ENCODE measurements around the gene AKT3. TPM values are rescaled to one million over a fixed set of nuclear protein-coding genes. Genes with fewer than 3 reads are reported as not detected.
A peak's percentile ranks its signal among the peaks of the same experiment; 100 is the strongest.
"Not testable (repeated sequence)": the region's sequence is repeated elsewhere in the genome, so short reads cannot be mapped to it uniquely, and the experiment has no call there.

AKT3 gene
- total RNA-seq, 1 experiment from 2014 or later, result 31.3 TPM

GRCh38 chr1:243796016-243796415 lies 54.0 kb downstream of the AKT3 start:
- in situ Hi-C loops (cut with HindIII; ENCODE audit: low pct_unique_long_range_greater_than_20kb, low sequenced_read_pairs), result no loop called here
- DNase-seq (ENCODE audit: low read depth), result no peak

DNA sequence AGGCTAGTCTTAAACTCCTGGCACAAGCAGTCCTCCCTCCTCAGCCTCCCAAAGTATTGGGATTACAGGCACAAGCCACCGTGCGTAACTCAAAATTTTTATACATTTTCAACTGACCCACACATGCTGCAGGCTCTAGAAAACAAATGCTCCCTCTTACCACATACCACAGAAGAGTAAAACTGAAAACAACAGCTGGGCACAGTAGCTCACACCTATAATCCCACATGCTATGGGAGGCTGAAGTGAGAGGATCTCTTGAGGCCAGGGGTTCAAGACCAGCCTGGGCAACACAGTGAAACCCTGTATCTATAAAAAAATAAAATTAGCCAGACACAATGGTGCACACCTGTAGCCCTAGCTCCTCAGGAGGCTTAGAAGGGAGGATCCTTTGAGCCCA lies 56.7 kb downstream of the AKT3 start:
- DNase-seq (ENCODE audit: low read depth), result no peak
- in situ Hi-C loops (cut with HindIII; ENCODE audit: low pct_unique_long_range_greater_than_20kb, low sequenced_read_pairs), result no loop called here

GRCh38 chr1:243792891-243793290 lies 57.2 kb downstream of the AKT3 start:
- in situ Hi-C loops (cut with HindIII; ENCODE audit: low pct_unique_long_range_greater_than_20kb, low sequenced_read_pairs), result no loop called here
- DNase-seq (ENCODE audit: low read depth), result no peak

DNA sequence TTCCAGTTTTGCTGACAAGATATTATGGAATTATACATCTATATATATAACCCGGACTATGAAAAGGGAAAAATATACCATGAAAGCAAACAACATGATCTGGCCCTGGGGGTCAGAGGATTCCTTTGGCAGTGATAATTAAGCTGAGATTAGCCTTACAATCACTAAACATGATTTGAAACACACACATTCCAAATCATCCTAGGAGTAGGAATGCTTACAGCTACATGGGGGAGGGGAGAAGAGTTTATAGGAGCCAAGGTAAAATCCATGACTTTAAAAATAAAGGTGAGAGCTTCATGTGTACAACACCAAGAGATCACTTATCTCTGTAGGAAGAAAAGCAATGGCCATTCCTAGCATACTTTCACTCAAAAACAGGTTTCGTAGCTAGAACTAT lies 57.6 kb downstream of the AKT3 start:
- in situ Hi-C loops (cut with HindIII; ENCODE audit: low pct_unique_long_range_greater_than_20kb, low sequenced_read_pairs), result no loop called here

GRCh38 chr1:243791586-243792267 lies 58.3 kb downstream of the AKT3 start:
- no peak for DNase-seq (ENCODE audit: low read depth)
- in situ Hi-C loops (cut with HindIII; ENCODE audit: low pct_unique_long_range_greater_than_20kb, low sequenced_read_pairs), result no loop called here

More for the DNA sequence above, 57.6 kb downstream of the AKT3 start:
- DNase-seq (ENCODE audit: low read depth), result no peak

DNA sequence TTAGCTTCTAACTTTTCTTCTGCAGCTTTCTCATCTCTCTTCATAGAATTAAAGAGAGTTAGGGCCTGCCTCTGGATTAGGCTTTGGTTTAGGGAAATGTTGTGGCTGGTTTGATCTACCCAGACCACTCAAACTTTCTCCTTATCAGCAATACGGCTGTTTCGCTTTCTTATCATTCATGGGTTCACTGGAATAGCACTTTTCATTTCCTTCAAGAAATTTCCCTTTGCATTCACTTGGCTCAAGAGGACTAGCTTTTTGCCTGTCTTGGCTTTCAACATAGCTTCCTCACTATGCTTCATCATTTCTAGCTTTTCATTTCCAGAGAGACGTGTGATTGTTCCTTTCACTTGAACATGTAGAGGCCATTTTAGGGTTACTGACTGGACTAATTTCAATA lies 59.6 kb downstream of the AKT3 start:
- DNase-seq (ENCODE audit: low read depth), result no peak
- in situ Hi-C loops (cut with HindIII; ENCODE audit: low pct_unique_long_range_greater_than_20kb, low sequenced_read_pairs), result no loop called here

DNA sequence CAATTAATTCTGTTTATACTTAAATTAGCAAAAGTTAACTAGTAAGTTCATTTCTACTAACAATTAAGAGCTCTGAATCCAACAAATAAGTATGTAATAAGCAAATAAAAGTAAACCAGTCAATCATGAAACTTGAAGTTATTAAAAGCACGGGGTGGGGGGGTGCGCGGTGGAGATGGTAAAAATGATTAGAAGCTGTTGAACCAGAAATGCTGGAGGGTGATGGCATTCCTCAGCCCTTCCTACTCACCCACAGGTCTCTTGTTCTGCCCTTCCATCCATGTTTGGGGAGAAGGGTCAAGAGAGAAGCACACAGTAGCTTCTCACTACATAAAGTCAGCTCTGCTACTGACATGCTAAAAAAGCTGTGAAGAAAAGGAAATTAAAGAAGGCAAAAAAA lies 63.5 kb downstream of the AKT3 start:
- in situ Hi-C loops (cut with HindIII; ENCODE audit: low pct_unique_long_range_greater_than_20kb, low sequenced_read_pairs), result no loop called here
- no peak for DNase-seq (ENCODE audit: low read depth)

DNA sequence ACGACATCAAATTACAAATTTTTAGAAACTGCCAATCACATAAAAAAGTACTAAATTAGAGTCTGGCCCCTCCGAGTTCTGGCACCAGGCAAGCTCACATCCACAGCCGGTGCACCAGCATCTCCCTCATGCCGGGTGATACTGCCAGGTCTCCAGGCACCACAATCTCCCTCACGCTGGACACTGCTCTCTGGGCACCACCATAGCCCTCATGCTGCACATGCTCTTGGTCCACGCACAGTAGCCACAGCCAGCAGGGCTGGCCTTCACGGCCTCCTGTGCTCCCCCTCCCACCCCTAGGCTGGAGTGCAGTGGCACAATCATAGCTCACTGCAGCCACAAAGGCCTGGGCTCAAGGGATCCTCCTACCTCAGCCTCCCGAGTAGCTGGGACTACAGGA lies 65.5 kb downstream of the AKT3 start:
- in situ Hi-C loops (cut with HindIII; ENCODE audit: low pct_unique_long_range_greater_than_20kb, low sequenced_read_pairs), result no loop called here

GRCh38 chr1:243783714-243784113 lies 66.3 kb downstream of the AKT3 start:
- DNase-seq (ENCODE audit: low read depth), result no peak
- in situ Hi-C loops (cut with HindIII; ENCODE audit: low pct_unique_long_range_greater_than_20kb, low sequenced_read_pairs), result no loop called here

More for the DNA sequence above, 65.5 kb downstream of the AKT3 start:
- no peak for DNase-seq (ENCODE audit: low read depth)

GRCh38 chr1:243772361-243773050 lies 77.5 kb downstream of the AKT3 start:
- in situ Hi-C loops (cut with HindIII; ENCODE audit: low pct_unique_long_range_greater_than_20kb, low sequenced_read_pairs); DNase-seq (ENCODE audit: low read depth): not testable (repeated sequence)

- in situ Hi-C loops (cut with HindIII; ENCODE audit: low pct_unique_long_range_greater_than_20kb, low sequenced_read_pairs), result no loop called here
- DNase-seq (ENCODE audit: low read depth), result no peak
Measured at GRCh38 chr1:243770860-243771259, 79.2 kb downstream of the AKT3 start.

DNA sequence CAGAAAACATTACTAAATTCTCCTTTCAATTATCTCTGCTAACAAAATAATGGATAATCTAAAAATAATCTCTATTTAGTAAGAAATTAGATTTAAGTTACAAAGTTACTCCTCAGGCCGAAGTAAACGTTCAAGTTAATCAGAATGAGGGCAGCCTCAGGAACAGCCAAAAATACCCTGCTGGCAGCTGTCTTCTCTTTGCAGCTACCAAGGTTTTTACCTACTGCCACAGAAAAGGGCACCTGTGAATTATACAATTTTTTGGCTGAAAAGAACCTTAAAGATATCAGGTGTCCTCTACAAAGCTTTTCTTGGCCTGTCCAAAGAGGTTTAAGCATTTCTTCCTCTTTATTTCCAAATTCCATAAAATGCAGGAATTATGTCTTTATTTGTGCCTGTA lies 84.4 kb downstream of the AKT3 start:
- no peak for DNase-seq (ENCODE audit: low read depth)
- in situ Hi-C loops (cut with HindIII; ENCODE audit: low pct_unique_long_range_greater_than_20kb, low sequenced_read_pairs), result no loop called here

DNA sequence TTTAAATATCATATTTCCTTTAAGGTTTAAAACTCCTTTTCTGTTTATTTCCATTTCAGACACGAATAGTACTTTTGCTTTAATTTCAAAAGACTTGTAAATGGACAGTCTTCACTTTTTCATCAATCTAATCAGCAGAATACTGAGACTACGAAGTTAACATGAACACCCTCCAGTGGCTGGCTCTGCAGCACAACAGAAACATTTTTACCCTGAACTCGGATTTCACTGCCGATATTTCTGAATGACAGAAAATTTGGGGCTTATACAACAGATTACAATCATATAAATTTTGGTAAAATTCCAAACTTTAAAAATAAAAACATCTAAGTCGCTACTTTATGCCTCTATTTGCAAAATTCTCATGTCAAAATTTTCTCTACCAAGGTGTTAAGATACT lies 86.2 kb downstream of the AKT3 start:
- no peak for DNase-seq (ENCODE audit: low read depth)
- in situ Hi-C loops (cut with HindIII; ENCODE audit: low pct_unique_long_range_greater_than_20kb, low sequenced_read_pairs), result no loop called here

- no peak for DNase-seq (ENCODE audit: low read depth)
- in situ Hi-C loops (cut with HindIII; ENCODE audit: low pct_unique_long_range_greater_than_20kb, low sequenced_read_pairs), result no loop called here
Measured at GRCh38 chr1:243758647-243759046, 91.4 kb downstream of the AKT3 start.

- in situ Hi-C loops (cut with HindIII; ENCODE audit: low pct_unique_long_range_greater_than_20kb, low sequenced_read_pairs), result no loop called here
- DNase-seq (ENCODE audit: low read depth), result no peak
Measured at GRCh38 chr1:243756529-243756928, 93.5 kb downstream of the AKT3 start.

DNA sequence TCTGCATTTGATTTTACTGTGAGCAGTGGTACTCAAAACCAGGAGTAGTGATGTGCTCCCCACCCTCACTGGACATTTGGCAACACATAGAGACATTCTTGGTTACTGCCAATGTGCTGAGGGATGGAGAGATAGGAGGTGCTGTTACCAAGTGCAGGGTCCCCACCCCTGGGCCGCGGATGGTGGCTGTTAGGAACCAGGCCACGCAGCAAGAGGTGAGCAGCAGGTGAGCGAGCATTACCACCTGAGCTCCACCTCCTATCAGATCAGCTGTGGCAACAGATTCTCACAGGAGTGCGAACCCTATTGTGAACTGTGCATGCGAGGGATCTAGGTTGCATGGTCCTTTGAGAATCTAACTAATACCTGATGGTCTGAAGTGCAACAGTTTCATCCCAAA lies 95.7 kb downstream of the AKT3 start:
- in situ Hi-C loops (cut with HindIII; ENCODE audit: low pct_unique_long_range_greater_than_20kb, low sequenced_read_pairs), result no loop called here

GRCh38 chr1:243751506-243751905 lies 98.5 kb downstream of the AKT3 start:
- no peak for DNase-seq (ENCODE audit: low read depth)
- in situ Hi-C loops (cut with HindIII; ENCODE audit: low pct_unique_long_range_greater_than_20kb, low sequenced_read_pairs), result no loop called here

More for the DNA sequence above, 95.7 kb downstream of the AKT3 start:
- no peak for DNase-seq (ENCODE audit: low read depth)

GRCh38 chr1:243748706-243749283 lies 101.2 kb downstream of the AKT3 start:
- DNase-seq (ENCODE audit: low read depth), result peak; percentile 28
- in situ Hi-C loops (cut with HindIII; ENCODE audit: low pct_unique_long_range_greater_than_20kb, low sequenced_read_pairs), result no loop called here

- in situ Hi-C loops (cut with HindIII; ENCODE audit: low pct_unique_long_range_greater_than_20kb, low sequenced_read_pairs), result no loop called here
- DNase-seq (ENCODE audit: low read depth), result no peak
Measured at GRCh38 chr1:243748227-243748626, 101.8 kb downstream of the AKT3 start.

DNA sequence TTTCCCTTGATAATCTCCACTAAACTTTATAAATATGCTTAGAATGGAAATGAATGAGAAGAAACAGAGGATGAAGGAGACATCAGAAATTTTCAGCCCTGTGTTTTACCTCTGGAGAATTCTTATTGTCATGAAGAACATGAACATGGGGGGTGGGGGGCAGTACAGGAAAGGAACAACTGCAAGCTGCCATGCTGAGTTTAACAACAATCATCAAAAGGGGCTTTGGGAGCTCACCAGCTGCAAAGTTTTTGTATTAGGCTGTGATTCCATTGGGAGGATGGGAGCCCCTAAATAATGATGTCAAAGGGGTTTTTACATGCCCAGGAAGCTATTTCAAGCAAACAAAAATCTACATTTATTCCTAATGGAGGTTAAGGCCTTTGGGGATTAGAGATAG lies 103.3 kb downstream of the AKT3 start:
- no peak for DNase-seq (ENCODE audit: low read depth)
- in situ Hi-C loops (cut with HindIII; ENCODE audit: low pct_unique_long_range_greater_than_20kb, low sequenced_read_pairs), result no loop called here

Measured in Caki2 (cell line).